NCI-H187 (cell line): Measurements from ENCODE around the gene ACTC1.

Source experiments
- DNase-seq, 2 experiments: peaks; one replicate each; lab custom pipeline; 2025; lab: John Stamatoyannopoulos, UW

ACTC1 gene

DNA sequence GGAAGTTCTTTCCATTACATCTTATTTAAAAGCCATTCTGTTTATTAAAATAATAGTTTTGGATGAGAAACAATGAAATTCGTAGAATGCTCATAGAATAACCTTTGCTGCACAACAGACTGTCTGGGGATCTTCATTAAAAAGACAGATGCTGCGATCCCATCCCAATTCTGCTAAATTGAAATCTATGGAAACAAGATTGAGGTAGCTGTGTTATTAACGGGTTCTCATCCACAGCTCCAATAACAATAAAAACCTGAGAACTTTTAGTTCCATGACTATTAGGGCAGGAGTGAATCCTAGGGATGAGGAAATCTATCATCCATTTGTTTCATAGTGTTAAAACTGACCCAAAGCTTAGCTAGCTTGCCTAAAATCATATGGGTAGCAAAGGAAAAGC lies 38.1 kb downstream of the ACTC1 start:
- no peak for DNase-seq

DNA sequence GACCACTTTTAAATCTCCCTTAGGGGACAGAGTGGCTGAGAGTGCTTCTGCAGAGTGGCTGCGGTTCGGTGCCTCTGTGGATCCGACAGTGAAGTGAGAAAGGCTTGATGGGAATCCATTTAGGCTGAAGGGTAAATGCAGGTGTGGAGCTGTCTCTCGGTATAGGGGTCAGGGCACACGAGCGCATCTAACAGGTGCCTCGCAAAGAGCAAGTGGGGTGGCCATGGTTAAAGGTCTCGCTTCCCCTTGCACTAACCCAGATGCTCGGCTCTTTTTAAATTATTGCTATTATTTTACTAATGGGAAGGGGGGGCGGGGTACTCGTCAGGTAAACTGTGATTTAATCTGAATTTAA lies 40.0 kb downstream of the ACTC1 start:
- DNase-seq: no peak

GRCh38 chr15:34754674-34755418 lies 40.5 kb downstream of the ACTC1 start, which contains the start of gene GJD2:
GJD2 (minus strand) TSS chr15:34754998; CDS start chr15:34754488, 510 bp downstream.
- DNase-seq: no peak

DNA sequence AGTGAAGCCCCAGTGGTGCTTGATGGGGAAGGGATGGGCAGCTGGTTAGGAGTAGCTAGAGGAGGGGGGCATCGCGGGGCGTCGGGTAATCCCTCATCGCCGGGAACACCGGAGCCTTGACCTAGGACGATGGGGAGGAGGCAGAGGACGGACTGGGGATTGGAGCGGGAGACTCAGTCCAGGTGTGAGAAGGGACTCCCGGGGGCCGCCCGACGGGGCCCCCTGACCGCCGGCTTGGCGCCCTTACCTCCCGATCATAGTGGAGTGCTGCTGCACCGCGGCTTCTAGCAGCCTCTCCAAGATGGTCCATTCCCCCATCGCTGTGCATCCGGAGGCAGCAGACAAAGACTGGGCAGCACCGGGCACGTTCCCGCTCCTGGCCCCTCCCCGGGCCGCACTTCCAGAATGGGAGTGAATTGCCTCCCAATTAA lies 41.2 kb downstream of the ACTC1 start:
- DNase-seq: no peak

DNA sequence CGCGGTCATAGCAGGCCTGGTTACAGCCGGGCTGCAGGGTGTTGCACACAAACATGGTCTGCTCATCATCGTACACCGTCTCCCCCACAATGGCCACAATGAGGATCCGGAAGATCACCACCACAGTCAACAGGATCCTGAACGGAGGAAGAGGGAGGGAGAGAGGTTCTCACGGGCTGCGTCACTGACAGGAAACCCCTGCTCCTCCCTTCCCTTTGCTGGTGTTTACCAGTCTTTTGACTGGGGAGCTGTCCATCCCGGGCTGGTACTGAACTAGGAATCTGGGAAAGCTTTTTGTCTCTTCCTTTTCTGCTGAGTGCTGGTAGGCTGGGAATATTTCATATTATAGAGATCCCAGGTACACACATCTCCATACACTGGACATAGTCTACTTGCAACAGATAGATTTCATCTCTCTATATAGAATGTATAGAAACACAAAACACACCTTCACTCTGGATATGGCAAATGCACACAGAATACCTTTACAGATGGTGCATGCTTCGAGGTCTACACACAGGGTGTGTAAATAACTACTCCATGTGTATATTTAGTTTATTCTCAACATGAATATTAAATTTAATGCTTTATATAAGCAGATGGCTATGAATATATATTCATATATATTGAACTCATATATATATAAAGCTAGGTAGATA lies 42.0 kb downstream of the ACTC1 start:
- no peak for DNase-seq

GRCh38 chr15:34749691-34750090 lies 45.7 kb downstream of the ACTC1 start:
- DNase-seq: no peak
